NCI-H526 (cell line): Measurements from ENCODE around the gene PAK6.

Experiments
- DNase-seq, 2 experiments: peaks; one replicate each; lab custom pipeline; 2025; lab: John Stamatoyannopoulos, UW

Gene PAK6

DNA sequence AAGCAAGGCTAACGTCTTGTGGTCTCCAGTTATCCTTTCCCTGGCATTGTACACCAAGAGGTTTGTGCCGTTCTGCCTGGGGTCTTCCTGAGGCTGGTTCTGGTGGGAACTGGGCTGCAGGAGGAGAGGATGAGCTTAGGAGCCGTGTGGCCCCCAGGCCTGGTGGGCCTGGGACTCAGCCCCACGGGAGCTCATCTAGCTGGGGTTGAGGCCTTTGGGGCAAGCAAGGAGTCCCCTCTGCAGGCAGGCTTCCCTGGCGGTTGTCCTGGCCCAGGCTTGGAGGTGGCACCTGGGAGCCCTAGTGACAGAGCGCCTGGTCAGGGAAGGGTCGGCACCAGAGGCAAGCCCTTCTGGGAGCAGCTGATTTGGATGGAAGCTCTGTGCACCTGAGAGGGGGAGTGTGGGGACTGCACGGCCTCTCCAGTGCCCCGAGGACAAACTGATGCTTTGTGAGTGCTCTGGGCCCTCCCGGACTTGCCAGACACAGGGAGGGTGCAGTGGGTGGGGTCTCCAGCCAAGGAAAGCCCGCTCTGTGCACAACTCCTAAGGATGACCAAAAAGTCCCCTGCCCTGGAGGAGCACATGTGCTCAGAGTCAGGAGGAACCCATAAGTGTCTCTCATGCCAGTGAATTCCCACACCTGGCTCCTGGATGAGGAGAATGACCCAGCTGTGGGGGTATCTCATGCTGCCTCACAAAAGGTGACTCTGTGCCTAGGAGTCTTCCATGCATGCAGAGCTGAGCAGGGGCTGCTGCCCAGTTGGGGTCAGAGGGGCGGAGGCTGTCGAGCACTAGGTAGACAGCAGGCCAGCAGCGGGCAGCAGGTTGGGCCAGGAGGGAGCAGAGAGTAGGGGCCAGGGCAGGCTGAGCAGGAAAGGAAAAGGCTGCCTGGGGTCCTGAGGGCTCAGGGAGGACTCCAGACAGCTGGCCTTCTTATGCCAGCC, 2.7 kb downstream of the PAK6 start:
- DNase-seq, result no peak

DNA sequence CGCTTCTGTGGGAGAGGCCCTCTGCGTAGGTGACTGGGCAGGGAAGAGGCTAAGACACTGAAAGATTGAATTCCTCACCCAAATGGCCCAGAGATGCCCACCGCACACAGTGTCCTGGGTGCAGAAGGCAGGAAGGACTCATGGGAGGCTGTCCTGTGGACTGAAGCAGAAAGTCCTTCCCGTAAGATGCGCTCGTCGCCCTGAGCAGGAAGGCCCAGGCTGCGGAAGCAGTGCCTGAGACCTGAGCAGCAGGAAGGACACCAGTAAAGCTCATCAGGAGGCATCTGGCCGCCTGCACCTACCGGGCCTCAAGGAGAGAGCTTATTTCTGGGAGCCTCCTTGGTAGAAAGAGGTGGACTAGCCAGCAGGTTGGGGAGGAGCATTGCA, 3.3 kb downstream of the PAK6 start:
- no peak for DNase-seq

DNA sequence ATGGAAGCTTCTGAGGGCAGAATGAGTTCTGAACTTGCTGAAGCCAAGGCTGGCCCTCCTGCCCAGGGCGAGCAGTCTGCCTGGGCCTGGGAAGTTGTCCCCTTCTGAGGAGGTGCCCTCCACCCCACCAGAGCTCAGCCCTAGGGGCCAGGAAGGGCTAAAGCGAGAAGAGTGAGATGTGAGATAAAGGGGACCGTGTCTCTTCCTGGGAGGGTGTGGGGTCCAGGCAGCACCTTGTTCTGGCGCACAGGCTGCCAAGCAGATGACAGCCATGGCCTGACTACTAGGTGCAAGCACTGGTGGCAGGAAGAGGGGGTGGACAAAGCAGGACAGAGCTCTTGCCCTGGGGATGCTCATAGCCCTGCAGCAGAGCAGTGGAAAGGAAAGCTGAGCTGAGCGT, 3.7 kb downstream of the PAK6 start:
- no peak for DNase-seq

GRCh38 chr15:40243126-40243810, 4.4 kb downstream of the PAK6 start:
- DNase-seq, result no peak

DNA sequence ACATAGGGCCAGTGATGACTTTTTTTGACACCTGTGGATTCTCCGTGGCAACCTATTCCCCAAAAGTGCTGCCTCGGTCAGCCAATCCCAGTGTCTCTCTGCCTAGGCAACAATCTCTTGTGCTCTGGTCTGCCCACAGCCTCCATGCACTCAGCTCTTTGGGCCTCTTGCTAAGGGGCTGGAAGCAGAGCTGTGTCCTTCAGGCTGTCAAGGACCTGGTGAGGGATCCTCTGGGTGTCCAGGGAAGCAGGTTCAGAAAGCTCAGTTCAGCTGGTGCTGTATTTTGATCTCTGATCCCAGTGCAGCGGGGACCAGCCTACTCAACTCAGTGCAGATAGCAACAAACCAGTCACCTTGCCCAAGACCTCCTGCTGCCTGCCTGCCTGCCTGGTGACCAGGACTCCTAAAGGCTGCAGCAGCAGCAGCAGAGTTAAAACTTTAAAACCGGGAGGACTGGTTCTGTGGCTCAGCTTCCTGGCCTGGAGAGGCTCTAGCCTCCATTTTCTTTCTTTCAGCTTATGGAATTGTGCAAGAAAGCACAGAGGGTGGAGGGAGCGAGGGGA, 6.2 kb downstream of the PAK6 start:
- DNase-seq, result peak in 1 of 2 experiments; percentile 57

DNA sequence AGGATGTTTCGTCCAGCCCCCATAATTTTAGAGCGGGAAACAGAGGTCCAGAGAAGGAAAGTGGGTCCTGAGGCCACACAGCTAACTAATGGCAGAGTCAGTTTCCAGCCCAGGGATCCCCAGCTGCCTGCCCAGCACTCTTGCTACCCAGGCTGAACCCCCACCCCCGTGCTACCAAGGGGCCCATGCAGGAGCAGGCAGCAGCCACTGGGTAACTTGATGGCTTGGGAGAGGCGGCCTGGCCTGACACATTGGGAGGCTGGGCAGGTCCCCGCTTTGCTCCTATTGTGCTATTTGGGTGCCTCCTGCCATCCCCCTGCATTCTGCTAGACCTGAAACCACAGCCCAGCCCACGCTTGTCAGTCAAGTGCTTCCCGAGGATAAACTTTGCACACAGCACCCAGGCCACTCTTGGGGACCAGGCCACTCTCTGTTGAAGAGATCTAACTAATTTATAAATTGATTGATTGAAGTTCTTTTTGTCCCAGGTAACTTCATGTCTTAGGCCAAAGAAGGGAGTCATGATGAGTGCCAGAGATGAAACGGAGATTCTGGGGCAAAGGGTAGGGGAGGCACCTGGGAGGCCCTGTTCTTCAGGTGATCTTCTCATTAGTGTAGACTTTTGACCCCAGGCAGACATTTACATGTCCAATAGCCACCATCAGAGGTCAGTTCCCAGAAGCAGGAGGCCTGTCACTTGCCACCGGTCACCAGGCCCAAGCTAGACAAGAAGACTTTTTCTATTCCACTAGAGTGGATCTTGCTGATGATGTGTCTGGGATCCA, 7.0 kb downstream of the PAK6 start:
- no peak for DNase-seq

DNA sequence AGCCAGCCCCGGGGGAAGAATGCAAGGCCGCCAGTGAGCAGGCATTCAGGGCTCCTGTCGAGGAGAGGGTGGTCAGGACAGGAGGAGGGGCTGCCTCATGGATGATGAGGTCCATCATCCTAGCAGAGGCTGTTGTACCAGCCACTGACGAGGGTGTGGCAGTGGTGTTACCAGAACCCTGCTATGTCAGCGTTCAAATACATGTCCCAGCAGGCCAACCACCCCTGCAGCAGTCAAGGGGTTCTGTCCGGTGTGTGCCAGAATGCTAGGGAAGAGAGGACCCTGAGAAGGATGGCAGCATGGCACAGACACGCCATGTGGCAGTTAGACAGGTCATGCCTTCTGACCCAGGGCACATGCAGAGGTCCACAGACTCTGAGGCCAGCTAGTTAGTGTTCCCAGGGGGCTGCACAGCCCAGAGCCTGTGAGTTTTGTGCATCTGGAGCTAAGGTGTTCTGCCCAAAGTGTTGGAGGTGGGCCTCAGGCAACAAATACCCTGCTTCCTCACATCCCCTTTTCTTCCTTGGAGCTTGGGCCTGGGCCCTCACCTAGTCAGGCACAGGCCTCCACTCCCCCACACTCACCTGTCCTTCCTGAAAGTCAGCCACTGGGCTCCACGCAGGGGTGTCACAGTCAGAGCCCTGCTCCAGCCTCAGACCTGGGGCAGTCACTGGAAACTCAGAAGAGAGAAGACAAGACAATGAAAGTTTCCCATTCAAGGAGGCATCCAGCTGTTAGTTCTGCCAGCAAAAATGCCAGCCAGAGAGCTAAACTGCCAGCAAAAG, 7.8 kb downstream of the PAK6 start:
- DNase-seq, result no peak

DNA sequence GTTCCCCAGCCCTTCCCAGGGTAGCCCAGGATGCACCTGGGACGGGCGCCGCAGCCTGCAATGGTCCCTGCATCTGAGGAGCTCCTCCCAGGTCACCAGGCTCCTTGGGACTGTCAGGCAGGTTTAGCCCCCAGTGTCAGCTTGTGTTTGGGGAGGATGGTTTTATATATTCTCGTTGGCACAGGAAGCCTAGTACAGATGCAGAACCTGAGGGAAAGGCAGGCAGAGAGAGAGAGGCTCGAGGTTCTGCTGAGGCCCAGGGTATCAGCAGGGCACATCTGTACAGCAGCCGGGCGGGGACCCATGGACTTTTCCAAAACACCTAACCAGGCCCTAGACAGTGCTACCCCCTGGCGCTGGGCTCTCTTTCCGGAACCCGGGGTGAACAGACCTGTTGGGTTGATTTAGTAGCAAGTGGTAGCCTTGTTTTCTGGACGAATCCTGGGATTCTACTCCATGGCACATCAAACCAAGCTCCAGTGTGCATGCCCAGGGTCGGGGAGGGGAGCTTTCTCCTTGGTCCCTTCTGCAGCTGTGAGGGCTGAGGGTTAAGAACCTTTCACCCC, 8.6 kb downstream of the PAK6 start:
- DNase-seq, result no peak

GRCh38 chr15:40248006-40248783, 9.3 kb downstream of the PAK6 start:
- no peak for DNase-seq

DNA sequence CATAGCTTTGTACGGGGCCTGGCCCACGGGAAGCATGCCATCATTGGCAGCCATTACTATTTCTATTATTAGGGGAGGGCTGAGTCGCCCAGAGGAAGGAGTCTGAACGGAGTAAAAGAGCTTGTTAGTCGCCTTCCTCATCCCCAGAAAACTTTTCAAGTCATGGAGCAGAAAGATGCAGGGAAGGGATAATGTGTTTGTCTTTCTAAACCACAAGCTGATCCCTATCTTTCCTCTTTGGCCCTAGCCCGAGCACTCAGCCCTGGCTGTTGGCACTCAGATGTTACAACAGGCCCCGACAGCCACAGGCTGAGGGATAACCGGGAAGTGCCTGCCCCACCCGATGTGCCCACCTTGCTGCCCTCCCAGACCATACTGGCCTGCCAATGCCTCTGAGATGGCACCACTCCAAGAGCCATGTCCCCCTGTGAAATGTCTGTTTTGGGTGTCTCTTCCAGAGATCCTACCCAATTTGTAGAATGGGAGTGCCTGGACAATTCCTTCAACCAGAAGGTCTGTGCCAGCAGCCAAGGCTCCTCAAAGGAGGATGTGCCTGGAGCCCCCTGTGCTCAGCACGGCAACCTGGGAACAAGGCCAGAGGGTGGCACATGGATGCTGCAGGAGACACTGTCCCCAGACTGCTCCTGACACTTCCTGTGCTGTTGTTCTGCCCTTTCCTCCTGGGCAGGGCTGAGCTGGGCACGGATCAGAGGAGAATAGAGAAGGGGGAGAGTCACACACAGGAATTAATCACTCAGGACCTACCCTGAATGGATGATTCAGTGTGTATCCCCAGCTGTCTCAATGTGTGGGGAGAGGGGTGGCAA, 10.8 kb downstream of the PAK6 start:
- no peak for DNase-seq

DNA sequence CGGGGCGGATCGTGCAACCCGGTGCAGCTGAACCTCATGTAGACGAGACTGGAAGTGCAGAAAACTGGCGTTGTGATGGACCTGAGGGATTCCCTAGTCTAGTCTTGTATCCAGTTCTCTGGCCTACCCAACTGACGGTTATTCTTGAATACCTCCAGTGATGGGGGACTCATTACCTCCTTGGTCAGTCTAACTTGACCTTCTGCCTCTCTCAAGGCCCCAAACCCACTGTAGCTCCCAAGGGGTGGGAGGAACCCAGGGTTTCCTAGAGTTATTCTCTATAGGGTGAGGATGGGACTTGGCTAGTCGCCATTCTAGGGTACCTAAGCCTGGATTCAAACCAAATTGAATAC, 11.4 kb downstream of the PAK6 start:
- no peak for DNase-seq

DNA sequence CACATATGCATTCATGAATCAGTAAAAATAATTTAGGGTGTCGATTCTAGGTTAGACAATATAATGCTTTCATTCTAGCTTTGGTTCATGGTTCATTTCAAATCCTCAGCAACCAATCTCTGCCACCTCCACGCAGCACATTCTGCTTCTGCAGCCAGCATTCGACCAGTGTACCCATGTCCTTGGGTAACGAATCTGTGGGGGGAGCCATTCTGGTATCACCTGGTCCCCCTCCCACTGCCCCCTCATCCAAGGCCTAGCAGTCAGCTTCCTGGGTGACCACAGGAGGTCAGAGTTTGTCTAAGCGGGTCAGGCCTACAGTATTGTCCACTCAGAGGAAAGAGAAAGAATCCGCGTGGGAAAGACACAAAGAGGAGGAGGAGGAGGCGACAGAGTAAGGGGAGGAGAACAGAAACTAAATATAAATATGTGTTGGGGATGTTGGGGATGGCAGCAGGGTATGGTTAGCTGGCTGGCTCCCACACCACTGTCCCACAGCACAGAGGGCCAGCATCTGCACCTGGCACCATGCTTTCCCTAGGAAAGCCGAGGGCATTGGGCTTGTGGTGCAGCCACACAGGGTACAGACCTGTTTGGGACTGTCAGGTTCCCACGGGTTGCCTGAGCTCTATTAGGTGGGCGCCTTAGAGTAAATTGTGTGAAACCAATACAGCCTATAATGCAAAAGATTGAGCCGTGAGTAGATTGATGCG, 12.1 kb downstream of the PAK6 start:
- no peak for DNase-seq

GRCh38 chr15:40251486-40252140, 12.8 kb downstream of the PAK6 start:
- no peak for DNase-seq

DNA sequence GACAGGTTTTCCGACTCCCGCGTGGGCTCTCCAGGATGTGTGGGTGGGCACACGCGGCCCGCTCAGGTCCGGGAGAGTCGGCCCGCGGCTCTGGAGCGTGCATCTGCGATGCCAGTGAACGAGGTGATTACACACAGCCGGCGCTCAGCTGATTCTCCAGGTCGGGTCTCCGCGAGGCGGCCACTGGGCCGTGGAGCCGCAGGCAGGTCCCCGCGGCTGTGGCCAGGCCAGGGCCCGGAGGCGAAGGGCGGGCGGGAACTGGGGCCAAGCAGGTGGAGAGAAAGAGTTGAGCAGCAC, 13.2 kb downstream of the PAK6 start:
- DNase-seq, result peak in 1 of 2 experiments; percentile 81

- peak; percentile 52 to 86 for DNase-seq
Observed at GRCh38 chr15:40252438-40253166, 13.7 kb downstream of the PAK6 start.

GRCh38 chr15:40253167-40253790, 14.4 kb downstream of the PAK6 start:
- peak in 1 of 2 experiments; percentile 56 for DNase-seq

GRCh38 chr15:40254452-40254851, 15.6 kb downstream of the PAK6 start:
- no peak for DNase-seq
